H1 (cell line): ENCODE data around the gene IL22RA2. TPM values are rescaled to one million over a fixed set of nuclear protein-coding genes. Genes with fewer than 3 reads are reported as not detected.

ENCODE experiments used
- CTCF ChIA-PET: fragments of 300-600 bp; sonication (Branson Sonifier 250); formaldehyde crosslinking; loops from one replicate; lab custom pipeline; 2021; ENCODE audit not compliant: partially characterized antibody; lab: Charles Lee
- POLR2A ChIA-PET: fragments of 300-600 bp; sonication (Branson Sonifier 250); formaldehyde crosslinking; loops from one replicate; lab custom pipeline; 2021; ENCODE audit warnings: inconsistent platforms; ENCODE audit not compliant: partially characterized antibody; lab: Charles Lee
- DNase-seq, 2 experiments: peaks; one replicate each; pipeline versions ENCODE4 v3.0.0 to v3.0.0-alpha.2; 2010 to 2022; ENCODE audit warnings: low spot score in 2 of 2, low read depth in 1 of 2, mixed read lengths in 1 of 2
- FAIRE-seq: peaks from 2 replicates; lab custom pipeline; 2011; peaks lifted over from hg19 to GRCh38; lab: Jason Lieb, UNC
- H2AFZ ChIP-seq: 2 replicates; pipeline ENCODE4 v1.8.1; 2012; ENCODE audit warnings: low read length, inconsistent platforms
- H2AK5ac ChIP-seq: 2 replicates; pipeline ENCODE4 v1.6.1; 2013; ENCODE audit warnings: low read depth, low read length
- H2BK120ac ChIP-seq: replicated peaks from 2 replicates; pipeline ENCODE3; 2013; ENCODE audit warnings: low read depth, low read length, inconsistent platforms
- H2BK12ac ChIP-seq: 2 replicates; pipeline ENCODE4 v1.6.1; 2013; ENCODE audit warnings: low read depth, low read length
- H2BK15ac ChIP-seq: 2 replicates; pipeline ENCODE4 v1.6.1; 2013; ENCODE audit warnings: low read length
- H2BK20ac ChIP-seq: 2 replicates; pipeline ENCODE4 v1.6.1; 2013; ENCODE audit warnings: low read length
- H2BK5ac ChIP-seq: 2 replicates; pipeline ENCODE4 v1.6.1; 2013; ENCODE audit warnings: low read depth, low read length
- H3K14ac ChIP-seq: 2 replicates; pipeline ENCODE4 v1.6.1; 2013; ENCODE audit warnings: inconsistent platforms; ENCODE audit not compliant: insufficient read length
- H3K18ac ChIP-seq: 2 replicates; pipeline ENCODE4 v1.6.1; 2013; ENCODE audit warnings: low read length; ENCODE audit errors: extremely low read depth
- H3K23ac ChIP-seq: 2 replicates; pipeline ENCODE4 v1.6.1; 2013; ENCODE audit warnings: inconsistent platforms; ENCODE audit not compliant: insufficient read length
- H3K23me2 ChIP-seq: 2 replicates; pipeline ENCODE4 v1.6.1; 2013; ENCODE audit warnings: low read depth, low read length
- H3K27ac ChIP-seq: 2 replicates; pipeline ENCODE4 v1.6.1; 2011; ENCODE audit warnings: low read depth, low read length, inconsistent platforms
- H3K27me3 ChIP-seq, 4 experiments: replicated peaks in 1 of 4; 1 replicate in 1 of 4; 2 replicates in 3 of 4; pipeline versions ENCODE4 v1.6.1 to v1.8.1; 2011 to 2013; ENCODE audit warnings: low read length in 3 of 4, mild to moderate bottlenecking in 3 of 4, inconsistent platforms in 2 of 4, mixed read lengths in 2 of 4, moderate library complexity in 1 of 4; ENCODE audit not compliant: control insufficient read depth in 3 of 4, insufficient read depth in 3 of 4; ENCODE audit errors: extremely low read depth in 1 of 4
- H3K36me3 ChIP-seq, 4 experiments: 2 replicates each; pipeline versions ENCODE4 v1.6.1 to v1.8.1; 2011 to 2013; ENCODE audit warnings: mild to moderate bottlenecking in 4 of 4, low read length in 3 of 4, moderate library complexity in 2 of 4, control low read depth in 1 of 4, inconsistent platforms in 1 of 4; ENCODE audit not compliant: insufficient read depth in 4 of 4, control insufficient read depth in 2 of 4
- H3K4ac ChIP-seq: replicated peaks from 2 replicates; pipeline ENCODE3; 2013; ENCODE audit warnings: low read length, low read depth, mixed read lengths, inconsistent platforms; ENCODE audit not compliant: insufficient read length
- H3K4me1 ChIP-seq, 4 experiments: replicated peaks in 1 of 4; 1 replicate in 1 of 4; 2 replicates in 3 of 4; pipeline versions ENCODE4 v1.6.1 to v1.8.1; 2011 to 2013; ENCODE audit warnings: low read length in 3 of 4, inconsistent platforms in 2 of 4, mixed read lengths in 1 of 4; ENCODE audit not compliant: insufficient read depth in 4 of 4, control insufficient read depth in 3 of 4
- H3K4me2 ChIP-seq, 2 experiments: 2 replicates each; pipeline versions ENCODE4 v1.6.1 to v1.8.1; 2011 to 2013; ENCODE audit warnings: low read depth in 2 of 2, low read length in 2 of 2, control low read depth in 1 of 2, inconsistent platforms in 1 of 2, mild to moderate bottlenecking in 1 of 2; ENCODE audit not compliant: insufficient read depth in 1 of 2
- H3K4me3 ChIP-seq, 4 experiments: fragments of 200-600, 300-600 bp in 1 of 4; sonication (generic), shearing (Covaris generic), sonication (Bioruptor Twin) in 1 of 4; 2 replicates each; pipeline versions ENCODE4 v1.5.1 to v1.8.1; 2011 to 2016; ENCODE audit warnings: low read length in 4 of 4, low read depth in 3 of 4, control low read depth in 2 of 4, inconsistent platforms in 2 of 4, mild to moderate bottlenecking in 2 of 4, mixed read lengths in 1 of 4, moderate library complexity in 1 of 4; ENCODE audit not compliant: insufficient read depth in 2 of 4; ENCODE audit errors: extremely low read depth in 1 of 4
- H3K56ac ChIP-seq: replicated peaks from 2 replicates; pipeline ENCODE3; 2013; ENCODE audit warnings: low read depth, mild to moderate bottlenecking, mixed read lengths, low read length, inconsistent platforms; ENCODE audit not compliant: insufficient read length
- H3K79me1 ChIP-seq: 2 replicates; pipeline ENCODE4 v1.6.1; 2013; ENCODE audit warnings: low read depth, low read length, control low read depth
- H3K79me2 ChIP-seq, 2 experiments: 2 replicates each; pipeline versions ENCODE4 v1.6.1 to v1.8.1; 2012 to 2013; ENCODE audit warnings: low read length in 2 of 2, mild to moderate bottlenecking in 2 of 2, inconsistent platforms in 1 of 2; ENCODE audit not compliant: insufficient read depth in 2 of 2, control insufficient read depth in 1 of 2
- H3K9ac ChIP-seq, 4 experiments: replicated peaks in 1 of 4; 1 replicate in 1 of 4; 2 replicates in 3 of 4; pipeline versions ENCODE4 v1.6.1 to v1.8.1; 2011 to 2013; ENCODE audit warnings: low read depth in 3 of 4, low read length in 3 of 4, control low read depth in 2 of 4, mild to moderate bottlenecking in 2 of 4, moderate library complexity in 2 of 4, inconsistent platforms in 1 of 4; ENCODE audit errors: extremely low read depth in 1 of 4
- H3K9me3 ChIP-seq, 2 experiments: 2 replicates each; pipeline versions ENCODE4 v1.6.1 to v1.8.1; 2012 to 2013; ENCODE audit warnings: mild to moderate bottlenecking in 2 of 2, moderate library complexity in 2 of 2, control low read depth in 1 of 2, inconsistent platforms in 1 of 2, low read depth in 1 of 2, low read length in 1 of 2, mixed read lengths in 1 of 2; ENCODE audit not compliant: insufficient read depth in 2 of 2
- H4K20me1 ChIP-seq, 2 experiments: replicated peaks in 1 of 2; 2 replicates each; pipeline versions ENCODE3 to v1.8.1; 2011 to 2013; ENCODE audit warnings: inconsistent platforms in 2 of 2, low read length in 2 of 2, mild to moderate bottlenecking in 1 of 2; ENCODE audit not compliant: insufficient read depth in 2 of 2, control insufficient read depth in 1 of 2
- H4K5ac ChIP-seq: 2 replicates; pipeline ENCODE4 v1.6.1; 2013; ENCODE audit warnings: low read length, low read depth, mixed read lengths, inconsistent platforms; ENCODE audit not compliant: insufficient read length
- H4K8ac ChIP-seq: 2 replicates; pipeline ENCODE4 v1.8.0; 2013; ENCODE audit warnings: mild to moderate bottlenecking, moderate library complexity, low read length, inconsistent platforms; ENCODE audit not compliant: insufficient read depth; ENCODE audit errors: extremely low read depth
- H4K91ac ChIP-seq: replicated peaks from 2 replicates; pipeline ENCODE3; 2013; ENCODE audit warnings: low read length, mixed read lengths, inconsistent platforms; ENCODE audit not compliant: insufficient read length
- ATF3 ChIP-seq: IDR thresholded peaks from 2 replicates; pipeline ENCODE4 v1.6.1; 2011; ENCODE audit warnings: low read depth, mild to moderate bottlenecking, low read length; ENCODE audit not compliant: insufficient read depth
- BCL11A ChIP-seq, 2 experiments: IDR thresholded peaks; one replicate each; pipeline ENCODE4 v1.6.1; 2011; ENCODE audit warnings: low read depth in 2 of 2, low read length in 2 of 2, mild to moderate bottlenecking in 2 of 2
- CBX5 ChIP-seq: fragments of 300-800, 300-1000 bp; sonication (generic); IDR thresholded peaks from 2 replicates; pipeline ENCODE4 v1.7.1; 2016; ENCODE audit warnings: antibody characterized with exemption, low read length, low read depth
- CBX8 ChIP-seq: fragments of 300-800, 300-1000 bp; sonication (generic); IDR thresholded peaks from 2 replicates; pipeline ENCODE4 v1.7.1; 2016; ENCODE audit warnings: low read depth, low read length, borderline replicate concordance
- EP300 ChIP-seq, 2 experiments: IDR thresholded peaks; 1 replicate in 1 of 2; 2 replicates in 1 of 2; pipeline ENCODE4 v1.6.1; 2011 to 2012; ENCODE audit warnings: low read depth in 2 of 2, low read length in 2 of 2, mild to moderate bottlenecking in 2 of 2, borderline replicate concordance in 1 of 2, inconsistent platforms in 1 of 2, moderate library complexity in 1 of 2
- FOSL1 ChIP-seq: IDR thresholded peaks from 2 replicates; pipeline ENCODE4 v1.6.1; 2011; ENCODE audit warnings: mild to moderate bottlenecking, low read depth, low read length, moderate library complexity; ENCODE audit not compliant: insufficient read depth
- GABPA ChIP-seq: IDR thresholded peaks from 2 replicates; pipeline ENCODE4 v1.6.1; 2011; ENCODE audit warnings: mild to moderate bottlenecking, low read length, moderate library complexity, borderline replicate concordance; ENCODE audit not compliant: insufficient read depth
- NRF1 ChIP-seq: IDR thresholded peaks from 2 replicates; pipeline ENCODE4 v1.6.1; 2011; ENCODE audit warnings: mild to moderate bottlenecking, low read depth, low read length, improper control_type of control experiment
- POLR2A ChIP-seq, 2 experiments: IDR thresholded peaks; 1 replicate in 1 of 2; 2 replicates in 1 of 2; pipeline ENCODE4 v1.6.1; 2011; ENCODE audit warnings: low read depth in 2 of 2, low read length in 2 of 2, mild to moderate bottlenecking in 2 of 2; ENCODE audit errors: control extremely low read depth in 1 of 2
- SIN3A ChIP-seq, 2 experiments: IDR thresholded peaks in 1 of 2; conservative IDR thresholded peaks in 1 of 2; 2 replicates each; pipeline ENCODE4 v1.6.1; 2011 to 2012; ENCODE audit warnings: low read length in 2 of 2, improper control_type of control experiment in 1 of 2, low read depth in 1 of 2, mild to moderate bottlenecking in 1 of 2
- SIRT6 ChIP-seq: IDR thresholded peaks from one replicate; pipeline ENCODE4 v1.7.1; 2012; ENCODE audit warnings: low read length, inconsistent platforms
- SIX5 ChIP-seq: IDR thresholded peaks from 2 replicates; pipeline ENCODE4 v1.6.1; 2011; ENCODE audit warnings: mild to moderate bottlenecking, low read depth, low read length
- SRF ChIP-seq: IDR thresholded peaks from 2 replicates; pipeline ENCODE4 v1.6.1; 2011; ENCODE audit warnings: mild to moderate bottlenecking, low read depth, low read length, moderate library complexity
- ZNF274 ChIP-seq: IDR thresholded peaks from 2 replicates; pipeline ENCODE4 v1.7.0; 2012; ENCODE audit warnings: low read length, borderline replicate concordance; ENCODE audit errors: extremely low read depth
- WGBS, 2 experiments: shearing (Covaris generic) in 1 of 2; methylation state at CpG; one replicate each; pipeline versions ENCODE4 v1.1.6 to v1.1.7; 2013 to 2015; ENCODE audit warnings: low lambda C conversion rate in 2 of 2, mixed read lengths in 2 of 2, inconsistent platforms in 1 of 2, low coverage in 1 of 2, missing lambda C conversion rate in 1 of 2; ENCODE audit not compliant: insufficient replicate concordance in 2 of 2, insufficient coverage in 1 of 2, insufficient read length in 1 of 2; ENCODE audit errors: extremely low coverage in 1 of 2, missing lambda C conversion rate in 1 of 2; 5-methylcytosine and 5-hydroxymethylcytosine counted together
- polyA plus RNA-seq, 7 experiments: library from polyadenylated mRNA; depleted of rRNA in 3 of 7; stranded (reverse) in 5 of 7; unstranded in 2 of 7; fragments of >200 nt in 5 of 7; fragments of 200-250 nt in 2 of 7; gene quantifications; 1 replicate in 5 of 7; 2 replicates in 1 of 7; 4 replicates in 1 of 7; pipeline versions ENCODE4 v1.2.1 to v1.2.3, GENCODE V29; 2011 to 2013; ENCODE audit warnings: missing spikeins in 2 of 7, mixed read lengths in 2 of 7
- total RNA-seq: library from RNA; stranded (reverse); fragmentation: NEBNext Ultra II Directional; extraction: Animal tissue kit (Norgen Biotek cat#: 25700); gene quantifications from 2 replicates; pipeline ENCODE4 v1.2.1, GENCODE V29; 2021

IL22RA2 gene
- total and polyA plus RNA-seq, 2 of the 8 experiments (the other 6 are each of a cell fraction or from before 2014, with no cell fraction given) = not detected

GRCh38 chr6:137190583-137191094, 17.2 kb upstream of the IL22RA2 start:
- Histone ChIP-seq H3K23me2 (no peaks in the 10 kb centered on the region), H3K36me3 (peaks cover 0 to 2% (median 0%) of the 10 kb centered on the region in 4 experiments; a peak in 1 of 8 replicates), H3K56ac (no peak overlapping the region), H3K4me2 (no peak overlapping the region), H3K9me3 (peaks cover 40 to 47% of the 10 kb centered on the region in 2 experiments), H3K18ac (no peak overlapping the region), H2BK12ac (no peak overlapping the region), H4K8ac (no peak overlapping the region), H3K14ac (no peak overlapping the region), H2BK120ac (no peak overlapping the region), H4K91ac (no peak overlapping the region), H3K23ac (no peak overlapping the region), H3K4me1 (no peaks in the 10 kb centered on the region), H4K20me1 (no peaks in the 10 kb centered on the region), H3K4ac (no peak overlapping the region), H2BK20ac (no peak overlapping the region), H3K27ac (no peak overlapping the region), H2BK5ac (no peak overlapping the region), H3K27me3 (no peaks in the 10 kb centered on the region), H3K4me3 (no peak overlapping the region), H3K9ac (no peak overlapping the region), H2AFZ (no peak overlapping the region), H2AK5ac (no peak overlapping the region), H2BK15ac (no peak overlapping the region), H4K5ac (no peak overlapping the region), H3K79me2 (no peaks in the 10 kb centered on the region), H3K79me1 (no peaks in the 10 kb centered on the region)
- 82% methylated on average over 5 of the region's 5 CpGs; no CpG with 5 or more reads in 1 of the 2 experiments for WGBS, 2 experiments
- FAIRE-seq = no peak
- CTCF ChIA-PET = interaction anchor here (0.9 kb wide), 1 partner anchor 398 kb away, joined by 3 read pairs; no protein-coding TSS in a partner anchor
- no peak for DNase-seq
- POLR2A ChIA-PET = no interaction called here
- TF ChIP-seq ZNF274 = no peak
- TF ChIP-seq SRF = no peak
- TF ChIP-seq NRF1 = no peak
- TF ChIP-seq POLR2A (IDR thresholded peaks at IDR 0.05; ENCODE audit: control extremely low read depth in 1 of 2, low read depth in 2 of 2, low read length in 2 of 2) = no peak
- no peak for TF ChIP-seq ATF3
- TF ChIP-seq GABPA = no peak
- no peak for TF ChIP-seq SIRT6
- TF ChIP-seq FOSL1 = no peak
- TF ChIP-seq SIN3A (conservative IDR thresholded peaks at IDR 0.05 in 1 of 2, IDR thresholded peaks at IDR 0.05 in 1 of 2; ENCODE audit: low read depth in 1 of 2, low read length in 2 of 2) = no peak
- TF ChIP-seq BCL11A (IDR thresholded peaks at IDR 0.05; ENCODE audit: low read depth in 2 of 2, low read length in 2 of 2) = no peak
- no peak for TF ChIP-seq CBX5
- no peak for TF ChIP-seq EP300 (IDR thresholded peaks at IDR 0.05; ENCODE audit: borderline replicate concordance in 1 of 2, low read depth in 2 of 2, low read length in 2 of 2)
- TF ChIP-seq CBX8 = no peak
- no peak for TF ChIP-seq SIX5
